ENCODE results near the gene NIPAL4. TPM values are rescaled to one million over a fixed set of nuclear protein-coding genes. Genes with fewer than 3 reads are reported as not detected.

The NIPAL4 gene
- polyA plus RNA-seq, 2 of the 4 experiments (the other 2 are of a cell fraction) = 8.6 to 8.9 TPM

DNA sequence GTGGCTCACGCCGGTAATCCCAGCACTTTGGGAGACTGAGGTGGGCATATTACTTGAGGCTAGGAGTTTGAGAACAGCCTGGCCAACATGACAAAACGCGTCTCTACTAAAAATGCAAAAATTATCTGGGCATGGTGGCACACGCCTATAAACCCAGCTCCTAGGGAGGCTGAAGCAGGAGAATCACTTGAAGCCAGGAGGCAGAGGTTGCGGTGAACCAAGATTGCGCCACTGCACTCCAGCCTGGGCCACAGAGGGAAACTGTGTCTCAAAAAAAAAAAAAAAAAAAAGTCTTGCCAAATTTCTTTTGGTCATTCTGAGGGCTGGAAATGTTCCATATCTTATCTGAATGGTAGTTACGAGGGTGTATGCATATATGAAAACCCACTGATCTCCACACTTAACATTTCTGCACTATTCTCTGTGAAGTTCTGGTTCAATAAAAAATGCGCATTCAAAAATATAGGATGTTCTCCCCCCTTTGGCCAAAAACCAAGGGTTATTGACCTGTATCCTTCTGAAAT, 13.5 kb upstream of the NIPAL4 start (continued):
- TF ChIP-seq, protein P1, sequence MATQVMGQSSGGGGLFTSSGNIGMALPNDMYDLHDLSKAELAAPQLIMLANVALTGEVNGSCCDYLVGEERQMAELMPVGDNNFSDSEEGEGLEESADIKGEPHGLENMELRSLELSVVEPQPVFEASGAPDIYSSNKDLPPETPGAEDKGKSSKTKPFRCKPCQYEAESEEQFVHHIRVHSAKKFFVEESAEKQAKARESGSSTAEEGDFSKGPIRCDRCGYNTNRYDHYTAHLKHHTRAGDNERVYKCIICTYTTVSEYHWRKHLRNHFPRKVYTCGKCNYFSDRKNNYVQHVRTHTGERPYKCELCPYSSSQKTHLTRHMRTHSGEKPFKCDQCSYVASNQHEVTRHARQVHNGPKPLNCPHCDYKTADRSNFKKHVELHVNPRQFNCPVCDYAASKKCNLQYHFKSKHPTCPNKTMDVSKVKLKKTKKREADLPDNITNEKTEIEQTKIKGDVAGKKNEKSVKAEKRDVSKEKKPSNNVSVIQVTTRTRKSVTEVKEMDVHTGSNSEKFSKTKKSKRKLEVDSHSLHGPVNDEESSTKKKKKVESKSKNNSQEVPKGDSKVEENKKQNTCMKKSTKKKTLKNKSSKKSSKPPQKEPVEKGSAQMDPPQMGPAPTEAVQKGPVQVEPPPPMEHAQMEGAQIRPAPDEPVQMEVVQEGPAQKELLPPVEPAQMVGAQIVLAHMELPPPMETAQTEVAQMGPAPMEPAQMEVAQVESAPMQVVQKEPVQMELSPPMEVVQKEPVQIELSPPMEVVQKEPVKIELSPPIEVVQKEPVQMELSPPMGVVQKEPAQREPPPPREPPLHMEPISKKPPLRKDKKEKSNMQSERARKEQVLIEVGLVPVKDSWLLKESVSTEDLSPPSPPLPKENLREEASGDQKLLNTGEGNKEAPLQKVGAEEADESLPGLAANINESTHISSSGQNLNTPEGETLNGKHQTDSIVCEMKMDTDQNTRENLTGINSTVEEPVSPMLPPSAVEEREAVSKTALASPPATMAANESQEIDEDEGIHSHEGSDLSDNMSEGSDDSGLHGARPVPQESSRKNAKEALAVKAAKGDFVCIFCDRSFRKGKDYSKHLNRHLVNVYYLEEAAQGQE (IDR thresholded peaks at IDR 0.05) = no peak

DNA sequence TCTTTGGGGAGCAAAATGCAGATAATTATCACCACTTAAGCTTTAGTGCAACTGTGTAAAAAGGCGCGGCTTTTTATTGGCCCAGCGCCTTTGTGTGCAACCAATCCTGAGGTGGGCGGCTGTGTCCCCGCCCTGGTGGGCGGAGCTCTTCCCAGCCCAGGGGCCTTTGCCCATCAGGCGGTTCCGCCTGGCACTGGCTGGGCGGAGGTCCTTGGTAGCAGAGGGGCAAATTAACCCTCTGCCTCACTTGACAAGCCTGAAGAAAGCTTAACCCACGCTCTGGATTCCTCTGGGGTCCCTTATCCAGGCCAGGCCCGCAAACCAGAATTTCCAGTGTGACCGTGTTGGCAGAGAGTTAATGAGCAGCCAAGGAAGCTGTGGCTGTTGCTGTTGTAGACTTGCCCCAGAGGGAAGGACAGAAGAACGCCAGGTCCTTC, 12.8 kb upstream of the NIPAL4 start:
- DNase-seq (ENCODE audit: low read depth in 1 of 2, low spot score in 1 of 2) (no peak), FAIRE-seq (no peak), ATAC-seq (no peak)
- H3K9me3 ChIP-seq = no peaks in the 10 kb centered on the region
- no peak overlapping the region for H3K27ac ChIP-seq
- ChIA-PET POLR2A (interaction anchor here (0.6 kb wide), 1 partner anchor 13 kb away, joined by 3 read pairs; the partner anchor contains the start of gene NIPAL4), CTCF (interaction anchor here (0.7 to 2.6 kb wide), 5 partner anchors 13 to 99 kb away, joined by 3 to 11 read pairs (median 4); partner anchors contain the start of gene NIPAL4)
- TF ChIP-seq RCOR1 (IDR thresholded peaks at IDR 0.05; ENCODE audit: low read depth, low read length) = no peak
- no peak for TF ChIP-seq KDM5A (IDR thresholded peaks at IDR 0.05)
- TF ChIP-seq HOXA7 (CRISPR knock-in tag; IDR thresholded peaks at IDR 0.05) = no peak
- no peak for TF ChIP-seq CEBPB (IDR thresholded peaks at IDR 0.05)
- no peak for TF ChIP-seq HOXB13 (CRISPR knock-in tag; IDR thresholded peaks at IDR 0.05; ENCODE audit: low read depth)
- no peak for TF ChIP-seq MYC (IDR thresholded peaks at IDR 0.05; ENCODE audit: borderline replicate concordance, low read length)
- no peak overlapping the region for H3K4me3 ChIP-seq
- H3K4me1 ChIP-seq = no peaks in the 10 kb centered on the region
- H3K4me2 ChIP-seq = no peak overlapping the region
- WGBS (ENCODE audit: missing lambda C conversion rate) = 90% methylated on average over 13 of the region's 13 CpGs

DNA sequence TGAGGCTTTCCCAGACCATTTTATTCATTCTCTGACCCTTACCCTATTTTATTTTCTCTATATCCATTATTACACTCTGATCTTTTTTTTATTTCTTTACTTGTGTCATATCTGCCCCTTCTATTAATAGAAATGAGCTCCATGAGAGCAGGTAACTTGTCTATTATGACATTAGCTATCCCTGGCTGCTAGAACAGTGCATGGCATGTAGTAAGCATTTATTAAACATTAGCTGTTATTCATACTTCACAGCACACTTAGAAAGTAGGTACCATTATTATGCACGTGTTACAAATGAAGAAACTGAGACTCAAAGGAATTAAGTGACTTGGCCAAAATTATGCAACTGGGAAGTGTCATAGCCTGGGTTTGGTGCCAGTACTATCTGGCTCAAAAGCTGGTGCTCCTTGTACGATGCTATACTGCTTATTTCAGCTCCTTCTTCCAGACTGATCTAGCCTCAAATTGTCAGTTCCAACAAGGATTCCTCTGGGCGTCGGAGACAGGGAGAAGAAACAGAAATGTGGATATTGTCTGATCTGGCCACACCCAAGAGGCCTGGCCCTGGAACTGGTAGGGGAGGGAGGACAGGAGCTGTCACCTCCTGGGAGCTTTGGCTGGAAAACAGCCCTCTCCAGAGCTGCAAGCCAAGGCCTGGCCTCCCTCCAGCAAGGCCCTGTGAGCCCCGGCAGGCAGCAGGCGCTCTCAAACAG, 10.8 kb upstream of the NIPAL4 start:
- POLR2A ChIA-PET = no interaction called here
- ATAC-seq (no peak; a peak in 1 of 6 replicates), FAIRE-seq (no peak), DNase-seq (ENCODE audit: low read depth in 1 of 2, low spot score in 1 of 2) (no peak)
- CTCF ChIA-PET = interaction anchor here (0.9 to 2.3 kb wide), 4 partner anchors 22 to 106 kb away, joined by 3 to 9 read pairs (median 4); no protein-coding TSS in a partner anchor
- no peaks in the 10 kb centered on the region for H3K9me3 ChIP-seq
- H3K4me3 ChIP-seq = no peak overlapping the region
- no peak overlapping the region for H3K27ac ChIP-seq
- no peak overlapping the region for H3K4me2 ChIP-seq
- TF ChIP-seq BHLHE40 (IDR thresholded peaks at IDR 0.05; ENCODE audit: low read depth, low read length) = no peak
- TF ChIP-seq HDAC2 (IDR thresholded peaks at IDR 0.05) = no peak
- no peak for TF ChIP-seq MAFK (IDR thresholded peaks at IDR 0.05; ENCODE audit: partially characterized antibody)
- TF ChIP-seq CHD4 (IDR thresholded peaks at IDR 0.05; ENCODE audit: borderline replicate concordance) = no peak
- TF ChIP-seq, protein P2, sequence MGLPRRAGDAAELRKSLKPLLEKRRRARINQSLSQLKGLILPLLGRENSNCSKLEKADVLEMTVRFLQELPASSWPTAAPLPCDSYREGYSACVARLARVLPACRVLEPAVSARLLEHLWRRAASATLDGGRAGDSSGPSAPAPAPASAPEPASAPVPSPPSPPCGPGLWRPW (IDR thresholded peaks at IDR 0.05) = no peak
- no peak for TF ChIP-seq MAZ (IDR thresholded peaks at IDR 0.05; ENCODE audit: borderline replicate concordance, low read depth, low read length)
- no peak for TF ChIP-seq KDM5A (IDR thresholded peaks at IDR 0.05)
- no peak for TF ChIP-seq TFCP2L1 (CRISPR knock-in tag; IDR thresholded peaks at IDR 0.05)
- TF ChIP-seq, protein P3, sequence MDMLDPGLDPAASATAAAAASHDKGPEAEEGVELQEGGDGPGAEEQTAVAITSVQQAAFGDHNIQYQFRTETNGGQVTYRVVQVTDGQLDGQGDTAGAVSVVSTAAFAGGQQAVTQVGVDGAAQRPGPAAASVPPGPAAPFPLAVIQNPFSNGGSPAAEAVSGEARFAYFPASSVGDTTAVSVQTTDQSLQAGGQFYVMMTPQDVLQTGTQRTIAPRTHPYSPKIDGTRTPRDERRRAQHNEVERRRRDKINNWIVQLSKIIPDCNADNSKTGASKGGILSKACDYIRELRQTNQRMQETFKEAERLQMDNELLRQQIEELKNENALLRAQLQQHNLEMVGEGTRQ (IDR thresholded peaks at IDR 0.05) = no peak
- no peak for TF ChIP-seq POLR2A (IDR thresholded peaks at IDR 0.05; ENCODE audit: low read length)
- no peaks in the 10 kb centered on the region for H3K4me1 ChIP-seq
- WGBS (ENCODE audit: missing lambda C conversion rate) = 69% methylated on average over 6 of the region's 6 CpGs

All from A549 (cell line).